ENCODE results near the gene ADAMTS15.

GRCh38 chr11:130418756-130419155 lies 29.7 kb upstream of the ADAMTS15 start:
- TF ChIP-seq POLR2AphosphoS5 (IDR thresholded peaks at IDR 0.05) (peak in 2 of 4 donors; percentile 20 to 26), CTCF (IDR thresholded peaks at IDR 0.05) (no peak), POLR2A (IDR thresholded peaks at IDR 0.05) (no peak)

Data from sigmoid colon (tissue), 4 donors.